ENCODE results near the gene CLMN. TPM values are rescaled to one million over a fixed set of nuclear protein-coding genes. Genes with fewer than 3 reads are reported as not detected.

Gene CLMN
- total RNA-seq, 1 donor = 1.9 TPM

- no peak for DNase-seq (ENCODE audit: low read depth in 2 of 3, low spot score in 2 of 3)
These were observed 92.3 kb downstream of the CLMN start for GRCh38 chr14:95227279-95227860.

GRCh38 chr14:95226801-95227200 is 92.9 kb downstream of the CLMN start:
- no peak for DNase-seq (ENCODE audit: low read depth in 2 of 3, low spot score in 2 of 3)

- no peak for DNase-seq (ENCODE audit: low read depth in 2 of 3, low spot score in 2 of 3)
These were observed 94.3 kb downstream of the CLMN start for GRCh38 chr14:95225251-95225887.

- no peak for DNase-seq (ENCODE audit: low read depth in 2 of 3, low spot score in 2 of 3)
These were observed 96.8 kb downstream of the CLMN start for GRCh38 chr14:95222870-95223398.

- no peak for DNase-seq (ENCODE audit: low read depth in 2 of 3, low spot score in 2 of 3)
These were observed 97.5 kb downstream of the CLMN start for GRCh38 chr14:95222151-95222631.

GRCh38 chr14:95221531-95221930 is 98.2 kb downstream of the CLMN start:
- no peak for DNase-seq (ENCODE audit: low read depth in 2 of 3, low spot score in 2 of 3)

GRCh38 chr14:95220663-95221231 is 99.0 kb downstream of the CLMN start:
- DNase-seq (ENCODE audit: low read depth in 2 of 3, low spot score in 2 of 3) = no peak

- DNase-seq (ENCODE audit: low read depth in 2 of 3, low spot score in 2 of 3) = no peak
These were observed 101.1 kb downstream of the CLMN start for GRCh38 chr14:95218472-95219193.

- no peak for DNase-seq (ENCODE audit: low read depth in 2 of 3, low spot score in 2 of 3)
These were observed 101.7 kb downstream of the CLMN start for GRCh38 chr14:95218006-95218405.

- DNase-seq (ENCODE audit: low read depth in 2 of 3, low spot score in 2 of 3) = no peak
These were observed 102.3 kb downstream of the CLMN start for GRCh38 chr14:95217391-95217900.

- DNase-seq (ENCODE audit: low read depth in 2 of 3, low spot score in 2 of 3) = no peak
These were observed 103.7 kb downstream of the CLMN start for GRCh38 chr14:95216008-95216407.

GRCh38 chr14:95215094-95215725 is 104.5 kb downstream of the CLMN start:
- DNase-seq (ENCODE audit: low read depth in 2 of 3, low spot score in 2 of 3) = no peak

GRCh38 chr14:95213774-95214173 is 105.9 kb downstream of the CLMN start:
- no peak for DNase-seq (ENCODE audit: low read depth in 2 of 3, low spot score in 2 of 3)

GRCh38 chr14:95211721-95212504 is 107.8 kb downstream of the CLMN start:
- DNase-seq (ENCODE audit: low read depth in 2 of 3, low spot score in 2 of 3) = no peak

- no peak for DNase-seq (ENCODE audit: low read depth in 2 of 3, low spot score in 2 of 3)
These were observed 109.0 kb downstream of the CLMN start for GRCh38 chr14:95210699-95211098.

- DNase-seq (ENCODE audit: low read depth in 2 of 3, low spot score in 2 of 3) = no peak
These were observed 111.1 kb downstream of the CLMN start for GRCh38 chr14:95208598-95208997.

- no peak for DNase-seq (ENCODE audit: low read depth in 2 of 3, low spot score in 2 of 3)
These were observed 112.1 kb downstream of the CLMN start for GRCh38 chr14:95207475-95208233.

- DNase-seq (ENCODE audit: low read depth in 2 of 3, low spot score in 2 of 3) = no peak
These were observed 113.2 kb downstream of the CLMN start for GRCh38 chr14:95206534-95206933.

- DNase-seq (ENCODE audit: low read depth in 2 of 3, low spot score in 2 of 3) = no peak
These were observed 115.0 kb downstream of the CLMN start for GRCh38 chr14:95204705-95205104.
